H9 (cell line): ENCODE measurements around the gene DAPK2. TPM values are rescaled to one million over a fixed set of nuclear protein-coding genes. Genes with fewer than 3 reads are reported as not detected.

Source experiments
- DNase-seq: peaks from one replicate; pipeline ENCODE4 v3.0.0-alpha.2; 2017
- H2AFZ ChIP-seq: one replicate; pipeline ENCODE4 v1.6.1; 2013; ENCODE audit warnings: mild to moderate bottlenecking, low read length, control low read depth, moderate library complexity
- H2AK5ac ChIP-seq: 2 replicates; pipeline ENCODE4 v1.6.1; 2013; ENCODE audit warnings: low read length, control low read depth, mixed read lengths; ENCODE audit not compliant: insufficient read length
- H2BK120ac ChIP-seq: one replicate; pipeline ENCODE4 v1.6.1; 2013; ENCODE audit warnings: low read depth, mild to moderate bottlenecking, low read length, control low read depth, inconsistent platforms; ENCODE audit not compliant: poor library complexity, severe bottlenecking
- H2BK12ac ChIP-seq: 2 replicates; pipeline ENCODE4 v1.6.1; 2013; ENCODE audit warnings: low read length, control low read depth, mixed read lengths, low read depth; ENCODE audit not compliant: insufficient read length
- H2BK15ac ChIP-seq: 2 replicates; pipeline ENCODE4 v1.6.1; 2013; ENCODE audit warnings: low read depth, low read length, control low read depth
- H2BK20ac ChIP-seq: one replicate; pipeline ENCODE4 v1.6.1; 2013; ENCODE audit warnings: low read depth, mild to moderate bottlenecking, low read length, control low read depth, inconsistent platforms; ENCODE audit not compliant: poor library complexity, severe bottlenecking
- H2BK5ac ChIP-seq: 2 replicates; pipeline ENCODE4 v1.6.1; 2013; ENCODE audit warnings: low read length, control low read depth, mixed read lengths; ENCODE audit not compliant: insufficient read length
- H3K14ac ChIP-seq: 2 replicates; pipeline ENCODE4 v1.6.1; 2013; ENCODE audit warnings: low read length, control low read depth; ENCODE audit not compliant: insufficient read depth
- H3K18ac ChIP-seq: 2 replicates; pipeline ENCODE4 v1.6.1; 2013; ENCODE audit warnings: low read depth, mild to moderate bottlenecking, mixed read lengths, low read length, control low read depth; ENCODE audit not compliant: insufficient read length
- H3K23ac ChIP-seq: 2 replicates; pipeline ENCODE4 v1.6.1; 2013; ENCODE audit warnings: low read length, control low read depth, mixed read lengths, low read depth; ENCODE audit not compliant: insufficient read length
- H3K23me2 ChIP-seq: 2 replicates; pipeline ENCODE4 v1.6.1; 2013; ENCODE audit warnings: low read depth, mild to moderate bottlenecking, mixed read lengths, low read length, control low read depth; ENCODE audit not compliant: insufficient read length, poor library complexity, severe bottlenecking
- H3K27ac ChIP-seq: 2 replicates; pipeline ENCODE4 v1.5.1; 2013; ENCODE audit warnings: low read length, control low read depth, mixed read lengths, low read depth; ENCODE audit not compliant: insufficient read length
- H3K27me3 ChIP-seq: 2 replicates; pipeline ENCODE4 v1.6.1; 2013; ENCODE audit warnings: low read length, control low read depth, inconsistent platforms; ENCODE audit not compliant: insufficient read depth
- H3K4ac ChIP-seq: 2 replicates; pipeline ENCODE4 v1.6.1; 2013; ENCODE audit warnings: low read depth, mild to moderate bottlenecking, control low read depth, inconsistent platforms, low read length, moderate library complexity
- H3K4me1 ChIP-seq: 2 replicates; pipeline ENCODE4 v1.6.1; 2013; ENCODE audit warnings: low read length, control low read depth, inconsistent platforms; ENCODE audit not compliant: insufficient read depth
- H3K4me2 ChIP-seq: 2 replicates; pipeline ENCODE4 v1.6.1; 2013; ENCODE audit warnings: low read length, control low read depth, mixed read lengths; ENCODE audit not compliant: insufficient read length, insufficient read depth
- H3K56ac ChIP-seq: 2 replicates; pipeline ENCODE4 v1.6.1; 2013; ENCODE audit warnings: low read depth, mild to moderate bottlenecking, mixed read lengths, low read length, control low read depth; ENCODE audit not compliant: insufficient read length
- H3K79me1 ChIP-seq: 2 replicates; pipeline ENCODE4 v1.6.1; 2013; ENCODE audit warnings: low read depth, mild to moderate bottlenecking, moderate library complexity, low read length, control low read depth, inconsistent platforms; ENCODE audit not compliant: insufficient read depth, poor library complexity, severe bottlenecking
- H3K79me2 ChIP-seq: 2 replicates; pipeline ENCODE4 v1.6.1; 2013; ENCODE audit warnings: low read length, control low read depth, inconsistent platforms; ENCODE audit not compliant: insufficient read depth
- H3K9ac ChIP-seq: 2 replicates; pipeline ENCODE4 v1.6.1; 2013; ENCODE audit warnings: low read length, control low read depth, mixed read lengths; ENCODE audit not compliant: insufficient read length; ENCODE audit errors: extremely low read depth
- H3K9me3 ChIP-seq: one replicate; pipeline ENCODE4 v1.6.1; 2013; ENCODE audit warnings: low read depth, low read length, inconsistent platforms; ENCODE audit not compliant: control insufficient read depth
- H3T11ph ChIP-seq: one replicate; pipeline ENCODE4 v1.6.1; 2013; ENCODE audit warnings: mild to moderate bottlenecking, low read length, control low read depth, inconsistent platforms
- H4K20me1 ChIP-seq: one replicate; pipeline ENCODE4 v1.6.1; 2013; ENCODE audit not compliant: control insufficient read depth, insufficient read length, insufficient read depth
- H4K5ac ChIP-seq: 2 replicates; pipeline ENCODE4 v1.6.1; 2013; ENCODE audit warnings: low read depth, mild to moderate bottlenecking, mixed read lengths, low read length, control low read depth; ENCODE audit not compliant: insufficient read length
- H4K8ac ChIP-seq: replicated peaks from 2 replicates; pipeline ENCODE4 v1.6.1; 2013; ENCODE audit warnings: low read length, control low read depth, mixed read lengths, low read depth; ENCODE audit not compliant: insufficient read length
- H4K91ac ChIP-seq: 2 replicates; pipeline ENCODE4 v1.6.1; 2013; ENCODE audit warnings: low read depth, mild to moderate bottlenecking, moderate library complexity, mixed read lengths, low read length, control low read depth; ENCODE audit not compliant: insufficient read length
- H3K27ac Mint-ChIP-seq, 3 experiments: 2 replicates in 2 of 3; 3 replicates in 1 of 3; pipeline ENCODE4 v1.8.0; 2020 to 2021; ENCODE audit warnings: mixed read lengths in 3 of 3, mild to moderate bottlenecking in 1 of 3, moderate library complexity in 1 of 3
- H3K27me3 Mint-ChIP-seq: 2 replicates; pipeline ENCODE4 v1.8.0; 2021; ENCODE audit warnings: low read depth, mild to moderate bottlenecking, moderate library complexity, mixed read lengths
- H3K36me3 Mint-ChIP-seq, 3 experiments: 2 replicates in 2 of 3; 3 replicates in 1 of 3; pipeline ENCODE4 v1.8.0; 2020 to 2021; ENCODE audit warnings: low read depth in 3 of 3, mixed read lengths in 3 of 3; ENCODE audit not compliant: insufficient read depth in 1 of 3
- H3K4me1 Mint-ChIP-seq, 2 experiments: 2 replicates each; pipeline ENCODE4 v1.8.0; 2020; ENCODE audit warnings: mixed read lengths in 2 of 2
- H3K4me3 Mint-ChIP-seq, 2 experiments: 2 replicates in 1 of 2; 3 replicates in 1 of 2; pipeline ENCODE4 v1.8.0; 2020 to 2021; ENCODE audit warnings: mild to moderate bottlenecking in 2 of 2, mixed read lengths in 2 of 2, moderate library complexity in 1 of 2
- H3K9me3 Mint-ChIP-seq, 2 experiments: 2 replicates in 1 of 2; 3 replicates in 1 of 2; pipeline ENCODE4 v1.8.0; 2020; ENCODE audit warnings: mild to moderate bottlenecking in 2 of 2, mixed read lengths in 2 of 2, moderate library complexity in 1 of 2
- WGBS: extraction: QIAGEN DNeasy Blood & Tissue Kit; methylation state at CpG from one replicate; pipeline ENCODE4 v1.1.7; 2013; ENCODE audit warnings: missing lambda C conversion rate, low lambda C conversion rate, mixed read lengths; ENCODE audit not compliant: insufficient read length; ENCODE audit errors: extremely low coverage; 5-methylcytosine and 5-hydroxymethylcytosine counted together
- total RNA-seq: library from RNA; stranded (reverse); gene quantifications from 2 replicates; pipeline ENCODE4 v1.2.1, GENCODE V29; 2021
- TF ChIP-seq, protein P1 (sequence below): fragments of 200-600 bp; sonication (generic); conservative IDR thresholded peaks from 3 replicates; pipeline ENCODE4 v1.8.0; 2021; ENCODE audit warnings: antibody characterized with exemption, mild to moderate bottlenecking

Gene DAPK2
- total RNA-seq, 1 experiment from 2014 or later = 3.5 TPM

GRCh38 chr15:63917588-63918316 is 128.5 kb downstream of the DAPK2 start:
- H3K27ac ChIP-seq = no peak overlapping the region
- no peaks in the 10 kb centered on the region for H4K20me1 ChIP-seq
- no peak overlapping the region for H3K9ac ChIP-seq

More at GRCh38 chr15:63917588-63918316, 128.5 kb downstream of the DAPK2 start:
- Mint-ChIP-seq H3K4me3 (no peak overlapping the region), H3K27ac (peak overlapping the region; percentile 49 to 65 (median 60); a peak in 5 of 7 replicates), H3K4me1 (peaks cover 32 to 50% of the 10 kb centered on the region in 2 experiments), H3K27me3 (no peaks in the 10 kb centered on the region), H3K9me3 (no peaks in the 10 kb centered on the region), H3K36me3 (no peaks in the 10 kb centered on the region)
- DNase-seq = no peak
- Histone ChIP-seq H2BK5ac (no peak overlapping the region), H3K27me3 (no peaks in the 10 kb centered on the region), H2BK120ac (no peak overlapping the region), H2BK12ac (no peak overlapping the region), H3K56ac (no peak overlapping the region), H3K23ac (no peak overlapping the region), H3K9me3 (no peaks in the 10 kb centered on the region), H2AK5ac (no peak overlapping the region), H4K5ac (no peak overlapping the region), H3K4me2 (no peak overlapping the region), H3K4ac (no peak overlapping the region), H3K79me2 (no peaks in the 10 kb centered on the region), H2BK20ac (no peak overlapping the region), H3K79me1 (no peaks in the 10 kb centered on the region), H3T11ph (no peak overlapping the region), H3K14ac (no peak overlapping the region), H3K4me1 (peaks cover 4% of the 10 kb centered on the region; the same call in 1 of the 2 replicates), H3K23me2 (no peaks in the 10 kb centered on the region), H2AFZ (no peak overlapping the region), H3K18ac (no peak overlapping the region), H2BK15ac (no peak overlapping the region), H4K91ac (no peak overlapping the region), H4K8ac (no peak overlapping the region)
- no CpG with 5 or more reads among the region's 8 CpGs for WGBS
- TF ChIP-seq, protein P1, sequence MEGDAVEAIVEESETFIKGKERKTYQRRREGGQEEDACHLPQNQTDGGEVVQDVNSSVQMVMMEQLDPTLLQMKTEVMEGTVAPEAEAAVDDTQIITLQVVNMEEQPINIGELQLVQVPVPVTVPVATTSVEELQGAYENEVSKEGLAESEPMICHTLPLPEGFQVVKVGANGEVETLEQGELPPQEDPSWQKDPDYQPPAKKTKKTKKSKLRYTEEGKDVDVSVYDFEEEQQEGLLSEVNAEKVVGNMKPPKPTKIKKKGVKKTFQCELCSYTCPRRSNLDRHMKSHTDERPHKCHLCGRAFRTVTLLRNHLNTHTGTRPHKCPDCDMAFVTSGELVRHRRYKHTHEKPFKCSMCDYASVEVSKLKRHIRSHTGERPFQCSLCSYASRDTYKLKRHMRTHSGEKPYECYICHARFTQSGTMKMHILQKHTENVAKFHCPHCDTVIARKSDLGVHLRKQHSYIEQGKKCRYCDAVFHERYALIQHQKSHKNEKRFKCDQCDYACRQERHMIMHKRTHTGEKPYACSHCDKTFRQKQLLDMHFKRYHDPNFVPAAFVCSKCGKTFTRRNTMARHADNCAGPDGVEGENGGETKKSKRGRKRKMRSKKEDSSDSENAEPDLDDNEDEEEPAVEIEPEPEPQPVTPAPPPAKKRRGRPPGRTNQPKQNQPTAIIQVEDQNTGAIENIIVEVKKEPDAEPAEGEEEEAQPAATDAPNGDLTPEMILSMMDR = no peak
